WERI-Rb-1 (cell line): Measurements from ENCODE around the gene LBH.

Experiments
- DNase-seq: peaks from one replicate; pipeline ENCODE4 v3.0.0-alpha.2; 2020
- H3K27ac ChIP-seq: fragments of 250-450 bp; sonication (Bioruptor Pico); 2 replicates; pipeline ENCODE4 v1.5.1; 2020; ENCODE audit warnings: mild to moderate bottlenecking, moderate library complexity
- H3K27me3 ChIP-seq: fragments of 250-450 bp; sonication (Bioruptor Pico); 2 replicates; pipeline ENCODE4 v1.5.1; 2021; ENCODE audit warnings: mild to moderate bottlenecking, low read depth, moderate library complexity; ENCODE audit not compliant: insufficient read depth, severe bottlenecking
- H3K36me3 ChIP-seq: fragments of 250-450 bp; sonication (Bioruptor Pico); 2 replicates; pipeline ENCODE4 v1.5.1; 2020; ENCODE audit warnings: mild to moderate bottlenecking, moderate library complexity
- H3K4me3 ChIP-seq: 2 replicates; pipeline ENCODE4 v1.5.1; 2011; ENCODE audit warnings: low read depth, mild to moderate bottlenecking, control low read depth, low read length
- H3K9me3 ChIP-seq: fragments of 250-450 bp; sonication (Bioruptor Pico); 2 replicates; pipeline ENCODE4 v1.5.1; 2021; ENCODE audit warnings: mild to moderate bottlenecking, moderate library complexity; ENCODE audit not compliant: severe bottlenecking
- TF ChIP-seq, protein P1 (sequence below): IDR thresholded peaks from 2 replicates; pipeline ENCODE4 v1.5.1; 2011; ENCODE audit warnings: low read depth, mild to moderate bottlenecking, control low read depth, inconsistent platforms, low read length

Gene LBH

GRCh38 chr2:30216157-30216556 is 15.2 kb upstream of the LBH start:
- Histone ChIP-seq H3K27ac (no peak overlapping the region), H3K9me3 (no peaks in the 10 kb centered on the region), H3K36me3 (no peaks in the 10 kb centered on the region), H3K27me3 (no peaks in the 10 kb centered on the region), H3K4me3 (no peak overlapping the region)
- no peak for DNase-seq
- TF ChIP-seq, protein P1, sequence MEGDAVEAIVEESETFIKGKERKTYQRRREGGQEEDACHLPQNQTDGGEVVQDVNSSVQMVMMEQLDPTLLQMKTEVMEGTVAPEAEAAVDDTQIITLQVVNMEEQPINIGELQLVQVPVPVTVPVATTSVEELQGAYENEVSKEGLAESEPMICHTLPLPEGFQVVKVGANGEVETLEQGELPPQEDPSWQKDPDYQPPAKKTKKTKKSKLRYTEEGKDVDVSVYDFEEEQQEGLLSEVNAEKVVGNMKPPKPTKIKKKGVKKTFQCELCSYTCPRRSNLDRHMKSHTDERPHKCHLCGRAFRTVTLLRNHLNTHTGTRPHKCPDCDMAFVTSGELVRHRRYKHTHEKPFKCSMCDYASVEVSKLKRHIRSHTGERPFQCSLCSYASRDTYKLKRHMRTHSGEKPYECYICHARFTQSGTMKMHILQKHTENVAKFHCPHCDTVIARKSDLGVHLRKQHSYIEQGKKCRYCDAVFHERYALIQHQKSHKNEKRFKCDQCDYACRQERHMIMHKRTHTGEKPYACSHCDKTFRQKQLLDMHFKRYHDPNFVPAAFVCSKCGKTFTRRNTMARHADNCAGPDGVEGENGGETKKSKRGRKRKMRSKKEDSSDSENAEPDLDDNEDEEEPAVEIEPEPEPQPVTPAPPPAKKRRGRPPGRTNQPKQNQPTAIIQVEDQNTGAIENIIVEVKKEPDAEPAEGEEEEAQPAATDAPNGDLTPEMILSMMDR, result no peak

GRCh38 chr2:30217644-30218337 is 13.5 kb upstream of the LBH start:
- no peak for DNase-seq
- H3K36me3 ChIP-seq, result no peaks in the 10 kb centered on the region
- H3K4me3 ChIP-seq, result no peak overlapping the region
- no peak overlapping the region for H3K27ac ChIP-seq
- H3K27me3 ChIP-seq, result no peaks in the 10 kb centered on the region
- no peaks in the 10 kb centered on the region for H3K9me3 ChIP-seq
- TF ChIP-seq, protein P1, result no peak

DNA sequence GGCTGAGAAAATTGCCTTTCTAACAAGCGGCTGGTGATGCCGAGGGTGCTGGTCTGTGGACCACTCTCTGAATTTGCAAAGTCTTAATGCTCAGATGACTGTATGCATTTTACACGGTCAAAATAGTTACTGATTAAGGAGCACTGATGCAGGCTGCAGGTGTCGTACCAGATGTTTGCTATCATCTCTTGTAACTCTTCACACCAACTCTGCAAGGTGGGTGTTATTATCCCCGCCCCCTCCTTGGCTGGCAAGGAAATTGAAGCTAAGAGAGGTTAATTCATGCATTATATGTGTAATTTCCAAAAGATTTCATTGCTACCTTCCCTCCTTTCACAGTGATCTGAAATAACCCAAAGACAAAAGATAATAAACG is 13.0 kb upstream of the LBH start:
- no peaks in the 10 kb centered on the region for H3K27me3 ChIP-seq
- no peak overlapping the region for H3K4me3 ChIP-seq
- no peaks in the 10 kb centered on the region for H3K9me3 ChIP-seq
- no peak overlapping the region for H3K27ac ChIP-seq
- TF ChIP-seq, protein P1, result no peak
- no peaks in the 10 kb centered on the region for H3K36me3 ChIP-seq
- DNase-seq, result no peak

- Histone ChIP-seq H3K27me3 (no peaks in the 10 kb centered on the region), H3K36me3 (no peaks in the 10 kb centered on the region), H3K4me3 (no peak overlapping the region), H3K27ac (no peak overlapping the region), H3K9me3 (no peaks in the 10 kb centered on the region)
- TF ChIP-seq, protein P1, result no peak
- no peak for DNase-seq
These were observed 12.5 kb upstream of the LBH start for GRCh38 chr2:30218814-30219213.

GRCh38 chr2:30219886-30220875 is 11.2 kb upstream of the LBH start:
- Histone ChIP-seq H3K27me3 (no peaks in the 10 kb centered on the region), H3K4me3 (no peak overlapping the region), H3K27ac (no peak overlapping the region), H3K36me3 (no peaks in the 10 kb centered on the region), H3K9me3 (no peaks in the 10 kb centered on the region)
- TF ChIP-seq, protein P1, result no peak
- DNase-seq, result no peak
